ENCODE data around the gene PCDHGA8. TPM values are rescaled to one million over a fixed set of nuclear protein-coding genes. Genes with fewer than 3 reads are reported as not detected.

Gene PCDHGA8
- total RNA-seq, 1 donor from 2014 or later: 0.64 TPM

DNA sequence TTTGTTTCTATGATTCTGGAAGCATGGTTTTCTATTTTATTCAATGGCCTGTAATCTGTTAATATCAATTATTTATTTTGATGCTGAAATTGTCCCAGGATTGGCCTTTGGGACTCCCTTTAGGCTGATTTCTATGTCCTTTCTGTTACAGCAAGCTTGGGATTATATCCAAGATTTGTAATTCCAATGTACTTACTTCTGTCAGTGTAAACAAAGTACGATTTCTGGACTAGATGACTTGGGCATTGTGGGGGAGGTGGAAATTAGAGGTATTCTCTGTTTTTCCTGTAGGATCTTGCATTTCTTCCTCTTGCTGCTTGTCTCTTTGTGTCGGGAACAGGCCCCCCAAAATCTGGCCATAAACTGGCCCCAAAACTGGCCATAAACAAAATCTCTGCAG, 41.6 kb downstream of the PCDHGA8 start:
- ATAC-seq: no peak

GRCh38 chr5:141437221-141437620, 44.8 kb downstream of the PCDHGA8 start:
- no peak for ATAC-seq

DNA sequence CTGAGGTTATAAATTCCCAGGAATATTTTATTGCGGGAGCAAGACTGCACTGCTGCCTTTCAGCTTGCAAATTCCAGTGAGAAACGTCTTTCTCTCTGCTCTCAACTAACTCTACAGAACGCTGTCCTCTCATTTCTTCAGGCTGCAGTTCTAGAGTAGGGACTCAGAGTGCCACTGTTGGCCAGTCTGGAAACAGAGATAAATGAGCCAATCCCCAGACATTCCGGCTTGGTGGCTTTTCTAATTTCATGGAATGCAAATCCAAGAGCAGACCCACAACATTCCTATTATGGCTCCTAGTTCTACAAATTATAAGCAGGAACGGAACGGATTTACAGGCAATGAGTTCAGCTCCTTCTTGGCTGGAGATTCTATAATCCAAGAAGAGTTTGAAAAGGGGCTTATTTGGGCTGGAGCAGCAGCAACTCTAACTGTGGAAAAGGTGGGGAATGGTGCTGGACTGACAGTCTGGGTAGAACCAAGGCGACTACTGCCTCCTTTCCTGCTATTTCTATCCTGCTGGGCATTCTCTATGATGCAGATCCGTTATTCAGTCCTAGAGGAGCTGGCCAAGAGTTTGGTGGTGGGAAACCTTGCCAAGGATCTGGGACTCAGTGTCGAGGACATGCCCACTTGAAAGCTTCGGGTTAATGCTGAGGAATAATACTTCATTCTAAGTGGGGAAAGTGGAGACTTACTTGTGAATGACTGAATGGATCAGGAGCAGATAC, 47.1 kb downstream of the PCDHGA8 start:
- ATAC-seq: no peak

GRCh38 chr5:141440341-141440740, 47.9 kb downstream of the PCDHGA8 start:
- no peak for ATAC-seq

DNA sequence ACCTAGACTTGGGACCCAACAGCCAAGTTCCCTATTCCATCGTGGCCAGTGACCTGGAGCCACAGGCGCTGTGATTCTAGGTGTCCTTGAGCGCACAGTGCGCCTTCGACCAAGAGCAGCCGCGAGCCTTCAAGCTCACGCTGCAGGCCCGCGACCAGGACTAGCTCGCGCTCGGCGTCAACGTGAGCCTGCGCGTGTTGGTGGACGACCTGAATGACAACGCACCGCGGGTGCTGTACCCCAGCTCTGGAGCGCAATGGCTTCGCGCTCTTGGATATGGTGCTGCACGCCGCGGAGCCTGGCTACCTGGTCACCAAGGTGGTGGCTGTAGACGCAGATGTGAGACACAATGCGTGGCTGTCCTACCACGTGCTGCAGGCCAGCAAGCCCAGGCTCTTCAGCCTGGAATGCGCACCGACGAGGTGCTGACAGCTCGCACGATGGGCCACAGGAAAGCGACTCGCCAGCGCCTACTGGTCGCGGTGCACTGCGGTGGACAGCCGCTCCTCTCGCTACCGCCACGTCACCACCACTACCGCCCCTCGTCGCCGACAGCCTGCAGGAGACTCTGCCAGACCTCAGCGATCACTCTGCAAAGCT, 49.2 kb downstream of the PCDHGA8 start:
- no peak for ATAC-seq

Other genes starting within 250 kb of the PCDHGA8 start
- 0.16 TPM for gene PCDHB6, start 242.6 kb upstream of the PCDHGA8 start, total RNA-seq
- 0.20 TPM for gene PCDHB7, start 220.0 kb upstream of the PCDHGA8 start, total RNA-seq
- 0.40 TPM for gene PCDHB8, start 214.8 kb upstream of the PCDHGA8 start, total RNA-seq
- gene PCDHB16, start 210.2 kb upstream of the PCDHGA8 start, total RNA-seq: 0.48 TPM
- 0.48 TPM for gene PCDHB9, start 205.5 kb upstream of the PCDHGA8 start, total RNA-seq
- 0.80 TPM for gene PCDHB10, start 200.3 kb upstream of the PCDHGA8 start, total RNA-seq
- gene PCDHB11, start 193.0 kb upstream of the PCDHGA8 start, total RNA-seq: 0.44 TPM
- 0.72 TPM for gene PCDHB12, start 183.9 kb upstream of the PCDHGA8 start, total RNA-seq
- 3.4 TPM for gene PCDHB13, start 178.7 kb upstream of the PCDHGA8 start, total RNA-seq
- gene PCDHB14, start 169.3 kb upstream of the PCDHGA8 start, total RNA-seq: 2.0 TPM
- 0.44 TPM for gene PCDHB15, start 147.2 kb upstream of the PCDHGA8 start, total RNA-seq
- 0.24 TPM for gene SLC25A2, start 88.6 kb upstream of the PCDHGA8 start, total RNA-seq
- 35.1 TPM for gene TAF7, start 71.8 kb upstream of the PCDHGA8 start, total RNA-seq
- 0.40 TPM for gene PCDHGA1, start 62.1 kb upstream of the PCDHGA8 start, total RNA-seq
- 0.68 TPM for gene PCDHGA2, start 53.9 kb upstream of the PCDHGA8 start, total RNA-seq
- gene PCDHGA3, start 48.8 kb upstream of the PCDHGA8 start, total RNA-seq: 0.76 TPM
- gene PCDHGB1, start 42.5 kb upstream of the PCDHGA8 start, total RNA-seq: 0.92 TPM
- 0.48 TPM for gene PCDHGA4, start 37.6 kb upstream of the PCDHGA8 start, total RNA-seq
- gene PCDHGB2, start 32.6 kb upstream of the PCDHGA8 start, total RNA-seq: 1.2 TPM
- gene PCDHGA5, start 28.5 kb upstream of the PCDHGA8 start, total RNA-seq: 0.72 TPM
- 0.76 TPM for gene PCDHGB3, start 22.4 kb upstream of the PCDHGA8 start, total RNA-seq
- 1.2 TPM for gene PCDHGA6, start 18.7 kb upstream of the PCDHGA8 start, total RNA-seq
- 1.6 TPM for gene PCDHGA7, start 9.9 kb upstream of the PCDHGA8 start, total RNA-seq
- 2.8 TPM for gene PCDHGB4, start 4.9 kb upstream of the PCDHGA8 start, total RNA-seq
- gene PCDHGB5, start 5.3 kb downstream of the PCDHGA8 start, total RNA-seq: 5.8 TPM
- gene PCDHGA9, start 10.1 kb downstream of the PCDHGA8 start, total RNA-seq: 3.1 TPM
- gene PCDHGB6, start 15.4 kb downstream of the PCDHGA8 start, total RNA-seq: 3.0 TPM
- gene PCDHGA10, start 20.4 kb downstream of the PCDHGA8 start, total RNA-seq: 5.3 TPM
- gene PCDHGB7, start 25.0 kb downstream of the PCDHGA8 start, total RNA-seq: 3.3 TPM
- gene PCDHGA11, start 28.4 kb downstream of the PCDHGA8 start, total RNA-seq: 1.9 TPM
- gene PCDHGA12, start 37.9 kb downstream of the PCDHGA8 start, total RNA-seq: 1.5 TPM
- gene PCDHGC3, start 83.3 kb downstream of the PCDHGA8 start, total RNA-seq: 38.8 TPM
- 1.1 TPM for gene PCDHGC4, start 92.4 kb downstream of the PCDHGA8 start, total RNA-seq
- 1.0 TPM for gene PCDHGC5, start 96.4 kb downstream of the PCDHGA8 start, total RNA-seq
- gene DIAPH1, start 226.4 kb downstream of the PCDHGA8 start, total RNA-seq: 108 TPM
- 48.2 TPM for gene HDAC3, start 244.2 kb downstream of the PCDHGA8 start, total RNA-seq
- 4.5 TPM for gene RELL2, start 244.4 kb downstream of the PCDHGA8 start, total RNA-seq

Data from esophagus mucosa (tissue), 1 donor.